ENCODE results near the gene CFAP119.
A peak's percentile ranks its signal among the peaks of the same experiment; 100 is the strongest.

Gene CFAP119

DNA sequence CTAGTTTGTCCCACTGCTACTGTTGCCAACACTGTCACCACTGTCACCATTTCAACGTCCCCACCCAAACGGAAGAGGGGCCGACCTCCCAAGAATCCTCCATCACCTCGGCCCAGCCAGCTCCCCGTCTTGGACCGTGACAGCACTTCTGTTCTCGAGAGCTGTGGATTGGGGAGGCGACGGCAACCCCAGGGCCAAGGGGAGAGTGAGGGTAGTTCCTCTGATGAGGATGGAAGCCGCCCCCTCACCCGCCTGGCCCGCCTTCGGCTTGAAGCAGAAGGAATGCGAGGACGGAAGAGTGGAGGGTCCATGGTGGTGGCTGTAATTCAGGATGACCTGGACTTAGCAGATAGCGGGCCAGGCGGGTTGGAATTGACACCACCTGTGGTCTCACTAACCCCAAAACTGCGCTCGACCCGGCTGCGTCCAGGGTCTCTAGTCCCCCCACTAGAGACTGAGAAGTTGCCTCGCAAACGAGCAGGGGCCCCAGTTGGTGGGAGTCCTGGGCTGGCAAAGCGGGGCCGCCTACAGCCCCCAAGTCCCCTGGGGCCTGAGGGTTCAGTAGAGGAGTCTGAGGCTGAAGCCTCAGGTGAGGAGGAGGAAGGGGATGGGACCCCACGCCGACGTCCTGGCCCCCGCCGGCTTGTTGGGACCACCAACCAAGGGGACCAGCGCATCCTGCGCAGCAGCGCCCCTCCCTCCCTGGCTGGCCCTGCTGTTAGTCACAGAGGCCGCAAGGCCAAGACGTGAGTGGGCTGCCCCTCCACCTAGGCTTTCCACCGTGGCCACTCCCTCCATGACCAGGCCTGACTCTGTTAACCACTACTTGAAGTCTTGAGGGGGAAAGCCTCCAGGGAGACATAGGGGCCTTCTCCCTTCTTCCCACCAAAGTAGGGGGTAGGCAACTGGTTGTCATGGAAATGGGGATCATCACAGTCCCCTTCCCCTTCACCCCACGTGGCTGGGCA is 22.6 kb downstream of the CFAP119 start:
- DNase-seq, result no peak

DNA sequence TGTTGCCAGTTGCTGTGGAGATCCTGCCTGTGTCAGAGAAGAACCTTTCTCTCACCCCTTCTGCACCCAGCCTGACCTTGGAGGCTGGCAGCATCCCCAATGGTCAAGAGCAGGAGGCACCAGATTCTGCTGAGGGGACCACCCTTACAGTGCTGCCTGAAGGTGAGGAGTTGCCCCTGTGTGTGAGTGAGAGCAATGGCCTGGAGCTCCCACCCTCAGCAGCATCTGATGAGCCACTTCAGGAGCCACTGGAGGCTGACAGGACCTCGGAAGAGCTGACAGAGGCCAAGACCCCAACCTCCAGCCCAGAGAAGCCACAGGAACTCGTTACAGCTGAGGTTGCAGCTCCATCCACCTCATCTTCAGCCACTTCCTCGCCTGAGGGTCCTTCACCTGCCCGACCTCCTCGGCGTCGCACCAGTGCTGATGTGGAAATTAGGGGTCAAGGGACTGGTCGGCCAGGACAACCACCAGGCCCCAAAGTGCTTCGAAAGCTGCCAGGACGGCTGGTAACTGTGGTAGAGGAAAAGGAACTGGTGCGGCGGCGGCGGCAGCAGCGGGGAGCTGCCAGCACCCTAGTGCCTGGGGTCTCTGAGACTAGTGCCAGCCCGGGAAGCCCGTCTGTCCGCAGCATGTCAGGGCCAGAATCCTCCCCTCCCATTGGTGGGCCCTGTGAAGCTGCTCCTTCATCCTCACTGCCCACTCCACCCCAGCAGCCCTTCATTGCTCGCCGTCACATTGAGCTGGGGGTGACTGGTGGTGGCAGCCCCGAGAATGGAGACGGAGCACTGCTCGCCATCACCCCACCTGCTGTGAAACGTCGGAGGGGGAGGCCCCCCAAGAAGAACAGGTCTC is 23.8 kb downstream of the CFAP119 start:
- DNase-seq, result no peak

DNA sequence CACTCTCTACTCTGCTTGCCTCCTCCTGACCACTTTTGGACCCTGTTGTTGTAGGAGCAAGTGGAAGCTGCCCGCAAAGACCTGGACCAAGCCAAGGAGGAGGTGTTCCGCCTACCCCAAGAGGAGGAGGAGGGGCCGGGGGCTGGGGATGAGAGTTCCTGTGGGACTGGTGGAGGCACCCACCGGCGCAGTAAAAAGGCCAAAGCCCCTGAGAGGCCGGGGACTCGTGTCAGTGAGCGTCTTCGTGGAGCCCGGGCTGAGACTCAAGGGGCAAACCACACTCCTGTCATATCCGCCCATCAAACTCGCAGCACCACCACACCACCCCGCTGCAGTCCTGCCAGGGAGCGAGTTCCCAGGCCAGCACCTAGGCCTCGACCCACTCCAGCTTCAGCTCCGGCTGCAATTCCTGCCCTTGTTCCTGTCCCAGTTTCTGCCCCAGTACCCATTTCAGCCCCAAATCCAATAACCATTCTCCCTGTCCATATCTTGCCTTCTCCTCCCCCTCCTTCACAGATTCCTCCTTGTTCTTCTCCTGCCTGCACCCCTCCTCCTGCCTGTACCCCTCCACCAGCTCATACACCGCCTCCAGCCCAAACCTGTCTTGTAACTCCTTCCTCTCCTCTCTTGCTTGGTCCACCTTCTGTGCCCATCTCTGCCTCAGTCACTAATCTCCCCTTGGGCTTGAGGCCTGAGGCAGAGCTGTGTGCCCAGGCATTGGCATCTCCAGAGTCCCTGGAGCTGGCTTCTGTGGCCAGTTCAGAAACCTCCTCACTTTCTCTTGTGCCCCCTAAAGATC is 24.7 kb downstream of the CFAP119 start:
- DNase-seq, result no peak

DNA sequence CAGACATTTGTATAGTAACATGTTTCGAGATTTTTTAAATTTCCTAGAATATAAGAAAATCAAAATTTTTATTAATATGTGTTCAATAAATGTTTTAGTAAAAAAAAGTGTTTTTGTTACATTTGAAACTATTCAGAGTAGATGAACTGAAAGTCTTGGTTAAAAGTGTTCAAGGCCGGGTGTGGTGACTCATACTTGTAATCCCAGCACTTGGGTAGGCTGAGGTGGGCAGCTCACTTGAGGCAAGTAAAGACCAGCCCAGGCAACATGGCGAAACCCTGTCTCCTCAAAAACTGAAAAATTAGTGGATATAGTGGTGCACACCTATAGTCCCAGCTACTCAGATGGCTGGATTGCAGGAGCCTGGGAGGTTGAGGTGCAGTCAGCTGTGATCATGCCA is 30.5 kb downstream of the CFAP119 start:
- DNase-seq, result no peak

DNA sequence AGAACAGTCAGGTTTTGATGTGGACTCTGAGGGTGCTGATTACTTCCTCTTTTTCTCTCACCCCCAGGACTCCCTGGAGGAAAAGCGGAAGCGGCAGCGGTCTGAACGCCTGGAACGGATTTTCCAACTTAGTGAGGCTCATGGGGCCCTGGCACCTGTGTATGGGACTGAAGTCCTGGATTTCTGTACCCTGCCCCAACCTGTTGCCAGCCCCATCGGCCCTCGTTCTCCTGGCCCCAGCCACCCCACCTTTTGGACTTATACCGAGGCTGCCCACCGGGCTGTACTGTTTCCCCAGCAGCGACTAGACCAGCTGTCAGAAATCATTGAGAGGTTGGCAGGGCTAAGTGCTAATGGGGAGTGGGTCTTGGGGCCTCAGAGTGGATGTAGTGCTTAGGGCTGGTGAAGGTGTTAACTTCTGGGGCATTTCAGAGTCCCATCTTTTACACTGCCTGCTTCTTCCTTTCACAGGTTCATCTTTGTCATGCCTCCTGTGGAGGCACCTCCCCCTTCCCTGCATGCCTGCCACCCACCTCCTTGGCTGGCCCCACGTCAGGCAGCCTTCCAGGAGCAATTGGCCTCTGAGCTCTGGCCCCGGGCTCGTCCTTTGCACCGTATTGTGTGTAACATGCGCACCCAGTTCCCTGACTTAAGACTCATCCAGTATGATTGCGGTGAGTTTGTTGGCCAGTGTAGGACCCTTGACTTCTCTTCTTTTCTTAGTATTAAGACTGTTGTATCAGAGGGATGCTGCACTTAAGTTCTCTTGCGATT is 32.8 kb downstream of the CFAP119 start:
- no peak for DNase-seq

DNA sequence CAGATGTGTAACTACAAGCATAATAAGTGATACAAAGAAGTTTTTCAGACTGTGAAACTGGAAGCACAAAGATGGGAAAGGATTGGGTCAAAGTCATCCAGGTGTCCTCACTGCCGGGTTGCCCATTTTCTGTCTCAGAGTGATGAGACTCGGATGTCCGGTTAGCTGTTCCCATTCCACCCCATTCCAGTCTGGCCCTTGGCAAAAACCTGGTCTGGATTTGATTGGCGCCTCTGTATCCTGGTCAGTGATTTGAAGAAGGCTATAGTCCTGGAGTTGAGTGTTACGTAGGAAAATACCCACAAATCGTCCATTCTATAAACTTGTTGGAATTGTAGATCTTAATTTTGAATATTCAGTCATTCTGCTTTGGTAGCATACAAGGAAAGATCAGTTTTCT is 33.5 kb downstream of the CFAP119 start:
- DNase-seq, result no peak

DNA sequence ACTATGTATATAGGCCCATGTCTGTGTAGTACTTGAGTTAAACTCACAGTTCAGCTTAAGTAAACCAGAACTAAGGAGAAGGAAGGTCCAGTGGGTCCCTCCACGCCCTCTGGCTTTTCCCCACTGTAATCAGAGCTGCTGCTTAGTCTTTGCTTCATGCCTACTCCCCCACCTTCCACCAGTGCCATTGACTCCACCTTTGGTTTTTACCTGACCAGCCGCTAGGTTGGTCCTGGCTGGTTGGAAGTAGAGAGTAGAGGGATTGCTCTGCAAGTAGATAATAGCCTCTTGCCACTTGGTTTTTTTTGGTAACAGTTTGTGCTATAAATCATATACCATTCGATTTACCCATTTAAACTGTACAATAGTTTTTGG is 36.5 kb downstream of the CFAP119 start:
- no peak for DNase-seq

DNA sequence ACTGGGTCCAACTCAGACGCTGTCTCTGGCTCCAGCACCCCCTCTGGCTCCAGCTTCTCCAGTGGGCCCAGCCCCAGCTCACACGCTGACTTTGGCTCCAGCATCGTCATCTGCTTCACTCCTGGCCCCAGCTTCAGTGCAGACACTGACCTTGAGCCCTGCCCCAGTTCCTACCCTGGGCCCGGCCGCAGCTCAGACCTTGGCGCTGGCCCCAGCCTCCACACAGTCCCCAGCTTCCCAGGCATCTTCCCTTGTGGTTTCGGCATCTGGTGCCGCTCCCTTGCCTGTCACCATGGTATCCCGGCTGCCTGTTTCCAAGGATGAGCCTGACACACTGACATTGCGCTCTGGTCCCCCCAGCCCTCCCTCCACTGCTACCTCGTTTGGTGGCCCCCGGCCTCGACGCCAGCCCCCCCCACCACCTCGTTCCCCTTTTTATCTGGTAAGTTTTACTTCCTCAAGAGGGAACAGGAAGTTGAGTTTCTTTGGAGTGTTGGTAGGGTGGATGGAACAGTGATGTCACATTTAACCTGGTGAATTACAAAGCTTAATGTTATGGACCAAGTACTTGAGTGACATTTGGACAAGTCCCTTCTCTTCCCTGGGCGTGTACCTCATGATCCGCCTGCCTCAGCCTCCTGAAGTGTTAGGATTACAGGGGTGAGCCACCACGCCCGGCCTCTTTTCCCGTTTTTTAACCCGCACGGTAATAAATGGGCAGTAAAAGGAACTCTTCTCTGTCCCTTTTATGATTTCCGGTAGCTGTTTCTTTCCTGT is 37.0 kb downstream of the CFAP119 start:
- no peak for DNase-seq

DNA sequence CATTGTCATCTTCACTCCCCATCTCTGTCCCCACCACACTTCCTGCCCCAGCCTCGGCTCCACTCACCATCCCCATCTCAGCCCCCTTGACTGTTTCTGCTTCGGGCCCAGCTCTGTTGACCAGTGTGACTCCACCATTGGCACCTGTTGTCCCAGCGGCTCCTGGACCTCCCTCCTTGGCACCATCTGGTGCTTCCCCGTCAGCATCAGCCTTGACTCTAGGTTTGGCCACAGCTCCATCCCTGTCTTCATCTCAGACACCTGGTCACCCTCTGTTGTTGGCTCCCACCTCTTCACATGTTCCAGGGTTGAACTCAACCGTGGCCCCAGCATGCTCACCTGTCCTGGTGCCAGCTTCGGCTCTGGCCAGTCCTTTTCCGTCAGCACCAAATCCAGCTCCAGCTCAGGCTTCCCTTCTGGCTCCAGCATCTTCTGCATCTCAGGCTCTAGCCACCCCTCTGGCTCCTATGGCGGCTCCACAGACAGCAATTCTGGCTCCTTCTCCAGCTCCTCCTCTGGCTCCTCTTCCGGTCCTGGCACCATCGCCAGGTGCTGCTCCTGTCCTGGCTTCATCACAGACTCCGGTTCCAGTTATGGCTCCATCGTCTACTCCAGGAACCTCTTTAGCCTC is 38.0 kb downstream of the CFAP119 start:
- no peak for DNase-seq

DNA sequence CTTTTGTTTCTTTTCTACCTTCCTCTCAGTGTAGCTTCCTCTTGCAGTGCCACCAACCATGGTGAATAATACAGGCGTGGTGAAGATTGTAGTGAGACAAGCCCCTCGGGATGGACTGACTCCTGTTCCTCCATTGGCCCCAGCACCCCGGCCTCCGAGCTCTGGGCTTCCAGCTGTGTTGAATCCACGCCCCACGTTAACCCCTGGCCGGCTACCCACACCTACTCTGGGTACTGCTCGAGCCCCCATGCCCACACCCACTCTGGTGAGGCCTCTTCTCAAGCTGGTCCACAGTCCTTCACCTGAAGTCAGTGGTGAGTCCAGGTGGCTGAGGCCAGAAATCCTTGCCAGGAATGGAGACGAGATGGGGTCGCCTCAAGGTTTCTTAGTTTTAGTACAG is 38.9 kb downstream of the CFAP119 start:
- no peak for DNase-seq

DNA sequence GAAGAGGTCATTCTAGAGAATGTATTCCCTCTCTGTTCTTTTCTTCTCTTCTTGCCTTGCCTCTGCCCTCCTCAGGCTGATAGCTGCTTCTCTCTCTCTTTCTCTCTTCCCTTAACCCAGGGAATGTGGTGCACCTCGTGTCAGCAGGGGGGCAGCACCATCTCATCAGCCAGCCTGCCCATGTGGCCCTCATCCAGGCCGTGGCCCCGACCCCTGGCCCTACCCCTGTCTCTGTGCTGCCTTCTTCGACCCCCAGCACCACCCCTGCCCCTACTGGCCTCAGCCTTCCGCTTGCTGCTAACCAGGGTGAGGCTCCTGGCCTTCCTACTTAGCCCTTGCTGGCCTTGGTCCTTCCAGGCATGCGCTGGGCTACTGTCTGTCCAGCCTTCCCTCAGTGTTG is 39.4 kb downstream of the CFAP119 start:
- DNase-seq, result no peak

DNA sequence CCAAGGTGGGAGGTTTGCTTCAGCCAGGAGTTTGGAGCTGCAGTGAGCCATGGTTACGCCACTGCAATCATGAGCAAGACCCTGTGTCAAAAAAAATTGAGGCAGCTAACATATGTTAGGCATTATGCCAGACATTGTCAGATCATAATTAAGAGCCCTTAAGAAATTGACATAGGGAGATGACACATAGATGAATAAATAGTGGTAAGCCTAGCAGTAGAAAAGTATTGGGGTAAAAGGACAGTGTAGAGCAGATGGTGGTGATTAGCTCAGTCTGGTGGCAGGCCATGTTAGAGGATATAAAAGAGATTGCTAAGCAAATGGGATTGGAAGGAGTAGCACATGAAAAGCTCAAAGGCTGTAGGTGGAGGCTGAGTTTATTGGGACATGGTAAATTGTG is 40.3 kb downstream of the CFAP119 start:
- DNase-seq, result no peak

DNA sequence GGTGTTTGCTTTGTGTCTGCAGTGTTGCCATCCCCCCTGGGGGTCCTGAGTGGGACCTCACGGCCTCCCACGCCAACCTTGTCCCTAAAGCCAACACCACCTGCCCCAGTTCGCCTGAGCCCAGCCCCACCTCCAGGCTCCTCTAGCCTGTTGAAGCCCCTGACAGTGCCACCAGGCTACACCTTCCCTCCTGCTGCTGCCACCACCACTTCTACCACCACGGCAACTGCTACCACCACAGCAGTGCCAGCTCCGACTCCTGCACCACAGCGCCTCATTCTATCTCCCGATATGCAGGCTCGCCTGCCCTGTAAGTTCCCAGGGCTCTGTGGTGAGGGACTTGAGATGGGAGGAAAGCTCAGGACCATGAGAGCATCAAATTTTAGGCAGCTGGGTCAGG is 40.7 kb downstream of the CFAP119 start:
- no peak for DNase-seq

DNA sequence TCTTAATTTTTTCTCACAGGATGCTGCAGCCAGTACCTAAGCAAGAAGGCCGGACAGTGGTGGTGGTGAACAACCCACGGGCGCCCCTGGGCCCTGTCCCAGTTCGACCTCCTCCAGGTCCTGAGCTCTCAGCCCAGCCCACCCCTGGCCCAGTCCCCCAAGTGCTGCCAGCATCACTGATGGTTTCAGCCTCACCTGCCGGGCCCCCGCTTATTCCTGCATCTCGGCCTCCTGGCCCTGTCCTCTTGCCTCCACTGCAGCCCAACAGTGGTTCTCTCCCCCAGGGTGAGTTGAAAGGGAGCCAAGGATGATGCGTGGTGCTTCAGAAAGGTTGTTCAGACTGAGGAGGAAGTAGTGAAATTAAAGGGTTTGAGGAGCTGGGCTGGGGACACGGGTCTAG is 41.2 kb downstream of the CFAP119 start:
- no peak for DNase-seq

DNA sequence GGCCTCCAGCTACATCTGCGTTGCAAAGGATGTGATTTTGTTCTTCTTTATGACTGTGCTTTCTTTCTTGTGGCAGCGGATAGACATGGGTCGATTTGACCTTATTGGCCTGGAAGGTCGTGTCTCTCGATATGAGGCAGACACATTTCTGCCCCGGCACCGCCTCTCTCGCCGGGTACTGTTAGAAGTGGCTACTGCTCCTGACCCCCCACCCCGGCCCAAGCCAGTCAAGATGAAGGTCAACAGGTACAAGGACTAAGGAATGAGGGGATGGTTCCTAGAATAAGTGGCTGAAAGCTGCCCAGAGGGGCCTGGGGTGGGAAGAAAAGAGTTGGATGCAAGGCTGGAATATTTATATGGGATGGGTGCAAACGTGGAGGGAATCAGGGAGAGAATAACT is 41.8 kb downstream of the CFAP119 start:
- no peak for DNase-seq

DNA sequence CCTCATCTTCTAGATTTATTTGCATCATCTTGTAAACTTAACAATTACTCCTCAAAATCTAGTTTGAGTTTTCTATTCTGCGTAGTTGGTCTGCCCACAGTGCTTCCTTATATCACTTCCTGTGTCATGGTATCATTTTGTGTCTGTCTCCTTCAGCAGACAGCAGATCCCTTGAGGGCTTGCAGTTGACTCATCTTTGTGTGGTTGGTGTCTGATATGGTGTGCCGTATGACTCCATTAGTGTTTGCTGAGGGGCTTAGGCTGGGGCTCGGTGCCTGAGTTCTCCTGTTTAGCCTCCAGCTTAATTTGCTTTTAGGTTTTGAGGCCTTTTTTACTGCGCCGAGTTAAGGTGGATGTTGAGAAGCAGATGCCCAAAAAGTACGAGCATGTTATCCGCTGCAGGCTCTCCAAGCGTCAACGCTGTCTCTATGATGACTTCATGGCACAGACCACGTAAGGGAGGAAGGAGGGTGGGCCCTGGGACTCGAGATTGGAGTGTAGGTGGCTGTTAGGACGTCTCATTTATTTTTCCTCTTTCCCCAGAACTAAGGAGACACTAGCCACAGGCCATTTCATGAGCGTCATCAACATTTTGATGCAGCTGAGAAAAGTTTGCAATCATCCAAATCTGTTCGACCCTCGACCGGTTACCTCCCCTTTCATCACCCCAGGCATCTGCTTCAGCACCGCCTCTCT is 46.0 kb downstream of the CFAP119 start:
- peak; percentile 15 to 23 for DNase-seq

DNA sequence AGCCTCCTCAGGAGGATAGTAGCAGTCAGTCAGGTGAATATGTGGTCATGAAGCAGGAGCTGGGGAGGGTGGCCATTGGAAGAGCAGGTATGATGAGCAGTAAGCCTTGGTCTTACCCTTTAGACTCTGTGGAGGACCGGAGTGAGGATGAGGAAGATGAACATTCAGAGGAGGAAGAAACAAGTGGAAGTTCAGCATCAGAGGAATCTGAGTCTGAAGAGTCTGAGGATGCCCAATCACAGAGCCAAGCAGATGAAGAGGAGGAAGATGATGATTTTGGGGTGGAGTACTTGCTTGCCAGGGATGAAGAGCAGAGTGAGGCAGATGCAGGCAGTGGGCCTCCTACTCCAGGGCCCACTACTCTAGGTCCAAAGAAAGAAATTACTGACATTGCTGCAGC is 50.1 kb downstream of the CFAP119 start:
- no peak for DNase-seq

DNA sequence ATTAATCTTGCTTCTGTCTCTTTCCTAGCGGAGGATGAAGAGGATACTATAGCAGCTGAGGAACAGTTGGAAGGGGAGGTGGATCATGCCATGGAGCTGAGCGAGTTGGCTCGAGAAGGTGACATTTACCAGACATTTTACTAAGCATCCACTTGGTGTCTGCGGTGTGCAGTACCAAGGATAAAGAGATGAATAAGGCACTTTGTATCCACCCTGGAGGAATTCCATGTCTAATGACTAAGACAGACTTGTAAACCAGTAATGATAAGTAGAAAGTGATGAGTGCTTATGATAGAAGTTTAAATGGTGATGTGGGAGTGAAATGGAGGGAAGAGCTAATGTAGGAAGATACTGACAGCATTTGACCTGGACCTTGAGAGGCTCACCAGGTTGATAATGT is 50.9 kb downstream of the CFAP119 start:
- DNase-seq, result no peak

Measured in stimulated activated CD4-positive, alpha-beta T cell treated with anti-CD3 and anti-CD28 coated beads, Interleukin-2, amount 100 ng/mL, for 48 hours (primary cell).